Hepatocyte (in vitro differentiated cells): ENCODE measurements around the gene ADAMTS2.

ENCODE experiments used
- CTCF ChIP-seq: fragments of 200-600 bp; sonication (generic); IDR thresholded peaks from 2 replicates; pipeline ENCODE4 v1.5.1; 2016; ENCODE audit warnings: antibody characterized with exemption, mild to moderate bottlenecking; ENCODE audit not compliant: poor library complexity
- EZH2 ChIP-seq: fragments of 200-600 bp; sonication (generic); IDR thresholded peaks from 2 replicates; pipeline ENCODE4 v1.6.1; 2016; ENCODE audit warnings: antibody characterized with exemption, mild to moderate bottlenecking, borderline replicate concordance

GRCh38 chr5:179223528-179223927, 121.7 kb downstream of the ADAMTS2 start:
- TF ChIP-seq CTCF: no peak
- no peak for TF ChIP-seq EZH2
